GM18517 (cell line): ENCODE data around the gene FAM25G.
"Not testable (repeated sequence)": the region's sequence is repeated elsewhere in the genome, so short reads cannot be mapped to it uniquely, and the experiment has no call there.

Experiments
- ATAC-seq: cut with Tn5 transposase; IDR thresholded peaks from one replicate; pipeline ENCODE4 v1.9.1; 2021; ENCODE audit warnings: mild to moderate bottlenecking, moderate library complexity; ENCODE audit not compliant: unreplicated experiment

The FAM25G gene

GRCh38 chr10:47491600-47491999 is at the start of gene FAM25G:
Gene FAM25G (minus strand): TSS chr10:47491700. CDS start chr10:47491674, 26 bp downstream.
- not testable (repeated sequence) for ATAC-seq

- ATAC-seq = not testable (repeated sequence)
Observed at GRCh38 chr10:47536430-47536829, 44.9 kb upstream of the FAM25G start.

GRCh38 chr10:47523475-47523874 is 32.0 kb upstream of the FAM25G start, which contains the start of gene AGAP9:
Gene AGAP9 (minus strand): TSS chr10:47523638. CDS start chr10:47523526, 112 bp downstream.
- ATAC-seq = not testable (repeated sequence)

GRCh38 chr10:47502313-47502712 is 10.8 kb upstream of the FAM25G start:
- ATAC-seq = not testable (repeated sequence)

GRCh38 chr10:47494226-47494625 is 2.7 kb upstream of the FAM25G start:
- ATAC-seq = not testable (repeated sequence)

- ATAC-seq = not testable (repeated sequence)
Observed at GRCh38 chr10:47489630-47490029, 1.9 kb downstream of the FAM25G start.

GRCh38 chr10:47485943-47486342 is 5.6 kb downstream of the FAM25G start:
- ATAC-seq = not testable (repeated sequence)

- ATAC-seq = not testable (repeated sequence)
Observed at GRCh38 chr10:47484786-47485185, 6.7 kb downstream of the FAM25G start.

- ATAC-seq = not testable (repeated sequence)
Observed at GRCh38 chr10:47483923-47484322, 7.6 kb downstream of the FAM25G start, which contains the start of gene ANXA8. Gene ANXA8 (minus strand): TSS chr10:47484115. CDS start chr10:47483933, 182 bp downstream.

- ATAC-seq = not testable (repeated sequence)
Observed at GRCh38 chr10:47482367-47482766, 9.1 kb downstream of the FAM25G start.

GRCh38 chr10:47481768-47482181 is 9.7 kb downstream of the FAM25G start:
- ATAC-seq = not testable (repeated sequence)

- not testable (repeated sequence) for ATAC-seq
Observed at GRCh38 chr10:47481182-47481766, 10.2 kb downstream of the FAM25G start.

GRCh38 chr10:47480133-47480532 is 11.4 kb downstream of the FAM25G start:
- not testable (repeated sequence) for ATAC-seq

GRCh38 chr10:47478114-47478513 is 13.4 kb downstream of the FAM25G start:
- ATAC-seq = not testable (repeated sequence)

- not testable (repeated sequence) for ATAC-seq
Observed at GRCh38 chr10:47477078-47477477, 14.4 kb downstream of the FAM25G start.

GRCh38 chr10:47475101-47475500 is 16.4 kb downstream of the FAM25G start:
- ATAC-seq = not testable (repeated sequence)

- not testable (repeated sequence) for ATAC-seq
Observed at GRCh38 chr10:47473516-47473915, 18.0 kb downstream of the FAM25G start.

GRCh38 chr10:47472647-47473046 is 18.9 kb downstream of the FAM25G start:
- not testable (repeated sequence) for ATAC-seq

- not testable (repeated sequence) for ATAC-seq
Observed at GRCh38 chr10:47472072-47472471, 19.4 kb downstream of the FAM25G start.

GRCh38 chr10:47468731-47469528 is 22.6 kb downstream of the FAM25G start:
- not testable (repeated sequence) for ATAC-seq

GRCh38 chr10:47467957-47468356 is 23.5 kb downstream of the FAM25G start:
- not testable (repeated sequence) for ATAC-seq

GRCh38 chr10:47467458-47467857 is 24.0 kb downstream of the FAM25G start:
- not testable (repeated sequence) for ATAC-seq
